HG02885 (cell line): ENCODE measurements around the gene LIPC.

Experiments used
- ATAC-seq: cut with Tn5 transposase; IDR thresholded peaks from one replicate; pipeline ENCODE4 v1.9.1; 2021; ENCODE audit warnings: mild to moderate bottlenecking; ENCODE audit not compliant: unreplicated experiment, poor library complexity

Gene LIPC

GRCh38 chr15:58471348-58471747 lies 39.6 kb downstream of the LIPC start:
- ATAC-seq: no peak

GRCh38 chr15:58472221-58472620 lies 40.4 kb downstream of the LIPC start:
- no peak for ATAC-seq

GRCh38 chr15:58472821-58473581 lies 41.2 kb downstream of the LIPC start:
- ATAC-seq: no peak

GRCh38 chr15:58473724-58474123 lies 41.9 kb downstream of the LIPC start:
- no peak for ATAC-seq

- ATAC-seq: no peak
These were observed 43.0 kb downstream of the LIPC start for GRCh38 chr15:58474741-58475323.

GRCh38 chr15:58475573-58476524 lies 44.1 kb downstream of the LIPC start:
- no peak for ATAC-seq

- no peak for ATAC-seq
These were observed 44.9 kb downstream of the LIPC start for GRCh38 chr15:58476525-58477162.

GRCh38 chr15:58477170-58477569 lies 45.4 kb downstream of the LIPC start:
- no peak for ATAC-seq

GRCh38 chr15:58478035-58478434 lies 46.2 kb downstream of the LIPC start:
- ATAC-seq: no peak

GRCh38 chr15:58478579-58478978 lies 46.8 kb downstream of the LIPC start:
- no peak for ATAC-seq

GRCh38 chr15:58479941-58480340 lies 48.1 kb downstream of the LIPC start:
- ATAC-seq: no peak

GRCh38 chr15:58483376-58483775 lies 51.6 kb downstream of the LIPC start:
- no peak for ATAC-seq

- ATAC-seq: no peak
These were observed 53.2 kb downstream of the LIPC start for GRCh38 chr15:58484791-58485600.

GRCh38 chr15:58486062-58486461 lies 54.3 kb downstream of the LIPC start:
- ATAC-seq: no peak

GRCh38 chr15:58486564-58486963 lies 54.8 kb downstream of the LIPC start:
- no peak for ATAC-seq

- ATAC-seq: no peak
These were observed 55.4 kb downstream of the LIPC start for GRCh38 chr15:58487041-58487723.

- no peak for ATAC-seq
These were observed 55.9 kb downstream of the LIPC start for GRCh38 chr15:58487724-58488120.

GRCh38 chr15:58489289-58490085 lies 57.7 kb downstream of the LIPC start:
- no peak for ATAC-seq
